ENCODE results near the gene RMRP.

DNA sequence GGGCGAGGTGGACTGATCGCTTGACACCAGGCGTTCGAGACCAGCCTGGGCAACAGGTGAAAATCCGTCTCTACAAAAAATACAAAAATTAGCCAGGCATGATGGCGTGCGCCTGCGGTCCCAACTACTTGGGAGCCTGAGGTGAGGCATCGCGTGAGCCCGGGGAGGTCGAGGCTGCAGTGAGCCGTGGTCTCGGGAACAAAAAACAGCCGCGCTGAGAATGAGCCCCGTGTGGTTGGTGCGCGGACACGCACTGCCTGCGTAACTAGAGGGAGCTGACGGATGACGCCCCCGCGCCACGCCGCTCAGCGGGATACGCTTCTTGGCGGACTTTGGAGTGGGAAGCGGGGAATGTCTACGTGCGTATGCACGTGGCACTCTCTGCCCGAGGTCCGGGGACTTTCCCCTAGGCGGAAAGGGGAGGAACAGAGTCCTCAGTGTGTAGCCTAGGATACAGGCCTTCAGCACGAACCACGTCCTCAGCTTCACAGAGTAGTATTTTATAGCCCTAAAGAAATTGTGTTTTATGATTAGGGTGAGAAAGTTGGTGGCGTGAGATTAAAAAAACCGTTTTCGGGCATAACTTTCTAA is at the start of gene RMRP:
- TF ChIP-seq CTCF (IDR thresholded peaks at IDR 0.05): peak in 4 of 6 experiments; percentile 28 to 59 (median 45)
- TF ChIP-seq POLR2A (IDR thresholded peaks at IDR 0.05): peak in 2 of 4 donors; percentile 22 to 59

Measured in esophagus squamous epithelium (tissue), 4 donors.